IMR-90 (cell line): ENCODE data around the gene WDR81. TPM values are rescaled to one million over a fixed set of nuclear protein-coding genes. Genes with fewer than 3 reads are reported as not detected.

Experiments
- ATAC-seq: fragments of 200-7000 bp; cut with Tn5 transposase; 2 replicates; pipeline ENCODE4 v1.9.1; 2020; ENCODE audit warnings: low read depth, mild to moderate bottlenecking, moderate library complexity
- BruUV-seq: library from RNA; stranded (reverse); fragments of 400-500 nt; replicated peaks from 2 replicates; lab custom pipeline; 2021; lab: Mats Ljungman, UMichigan
- CTCF ChIA-PET: fragments of 300-600 bp; formaldehyde crosslinking; extraction: SDS; loops from one replicate; lab custom pipeline; 2021; ENCODE audit warnings: antibody characterized with exemption; lab: Yijun Ruan, JAX
- POLR2A ChIA-PET: fragments of 300-600 bp; sonication (Branson Sonifier 250); formaldehyde crosslinking; loops from one replicate; lab custom pipeline; 2022; ENCODE audit warnings: antibody characterized with exemption; ENCODE audit not compliant: unreplicated experiment; lab: Charles Lee
- DNase-seq: peaks from one replicate; pipeline ENCODE4 v3.0.0; 2013
- H2AFZ ChIP-seq: replicated peaks from 2 replicates; pipeline ENCODE3; 2013; ENCODE audit warnings: low read length, mild to moderate bottlenecking; ENCODE audit not compliant: poor library complexity
- H2AK5ac ChIP-seq: 2 replicates; pipeline ENCODE4 v1.6.1; 2013; ENCODE audit warnings: low read depth, low read length, inconsistent platforms
- H2AK9ac ChIP-seq: replicated peaks from 2 replicates; pipeline ENCODE3; 2013; ENCODE audit warnings: mild to moderate bottlenecking, low read depth, low read length, moderate library complexity; ENCODE audit not compliant: poor library complexity
- H2BK120ac ChIP-seq: 2 replicates; pipeline ENCODE4 v1.6.1; 2013; ENCODE audit warnings: low read depth, low read length, inconsistent platforms
- H2BK15ac ChIP-seq: 3 replicates; pipeline ENCODE4 v1.6.1; 2013; ENCODE audit warnings: low read depth, low read length, inconsistent platforms
- H2BK20ac ChIP-seq: 2 replicates; pipeline ENCODE4 v1.6.1; 2013; ENCODE audit warnings: low read depth, mild to moderate bottlenecking, inconsistent platforms, low read length, moderate library complexity
- H2BK5ac ChIP-seq: 2 replicates; pipeline ENCODE4 v1.6.1; 2013; ENCODE audit warnings: mild to moderate bottlenecking, low read depth, low read length, inconsistent platforms; ENCODE audit not compliant: poor library complexity, severe bottlenecking
- H3K14ac ChIP-seq: replicated peaks from 2 replicates; pipeline ENCODE4 v1.6.1; 2013; ENCODE audit warnings: low read depth, low read length, inconsistent platforms
- H3K18ac ChIP-seq: 2 replicates; pipeline ENCODE4 v1.6.1; 2013; ENCODE audit warnings: low read depth, low read length, control low read depth
- H3K23ac ChIP-seq: 2 replicates; pipeline ENCODE4 v1.6.1; 2013; ENCODE audit warnings: low read depth, low read length, inconsistent platforms
- H3K27ac ChIP-seq: 2 replicates; pipeline ENCODE4 v1.5.1; 2013; ENCODE audit warnings: mild to moderate bottlenecking, control low read depth, low read length; ENCODE audit not compliant: insufficient read depth
- H3K27me3 ChIP-seq: 2 replicates; pipeline ENCODE4 v1.6.1; 2013; ENCODE audit warnings: low read length; ENCODE audit not compliant: control insufficient read depth, insufficient read depth
- H3K36me3 ChIP-seq: 2 replicates; pipeline ENCODE4 v1.6.1; 2013; ENCODE audit warnings: low read length, mixed read lengths; ENCODE audit not compliant: control insufficient read depth, insufficient read depth
- H3K4ac ChIP-seq: 2 replicates; pipeline ENCODE4 v1.6.1; 2013; ENCODE audit warnings: low read depth, low read length, inconsistent platforms
- H3K4me1 ChIP-seq: 2 replicates; pipeline ENCODE4 v1.6.1; 2013; ENCODE audit warnings: low read length, mixed read lengths; ENCODE audit not compliant: control insufficient read depth, insufficient read depth
- H3K4me2 ChIP-seq: 2 replicates; pipeline ENCODE4 v1.6.1; 2013; ENCODE audit warnings: low read depth, mild to moderate bottlenecking, control low read depth, low read length, moderate library complexity
- H3K4me3 ChIP-seq: 2 replicates; pipeline ENCODE4 v1.5.1; 2013; ENCODE audit warnings: low read depth, mild to moderate bottlenecking, control low read depth, low read length, moderate library complexity; ENCODE audit not compliant: insufficient read depth
- H3K56ac ChIP-seq: 2 replicates; pipeline ENCODE4 v1.6.1; 2013; ENCODE audit warnings: low read length, inconsistent platforms; ENCODE audit not compliant: insufficient read depth; ENCODE audit errors: extremely low read depth
- H3K79me1 ChIP-seq, 2 experiments: 2 replicates each; pipeline ENCODE4 v1.6.1; 2013; ENCODE audit warnings: low read length in 2 of 2, inconsistent platforms in 1 of 2, low read depth in 1 of 2
- H3K9ac ChIP-seq: 2 replicates; pipeline ENCODE4 v1.6.1; 2013; ENCODE audit warnings: low read depth, low read length, control low read depth
- H3K9me1 ChIP-seq: 2 replicates; pipeline ENCODE4 v1.6.1; 2013; ENCODE audit warnings: low read length, inconsistent platforms; ENCODE audit not compliant: insufficient read depth
- H3K9me3 ChIP-seq: 2 replicates; pipeline ENCODE4 v1.6.1; 2013; ENCODE audit warnings: low read length; ENCODE audit not compliant: control insufficient read depth, insufficient read depth
- H4K20me1 ChIP-seq: 2 replicates; pipeline ENCODE4 v1.6.1; 2013; ENCODE audit warnings: low read length, inconsistent platforms; ENCODE audit not compliant: insufficient read depth
- H4K5ac ChIP-seq: 2 replicates; pipeline ENCODE4 v1.6.1; 2013; ENCODE audit warnings: mild to moderate bottlenecking, low read depth, low read length, control low read depth
- H4K8ac ChIP-seq, 2 experiments: 2 replicates each; pipeline ENCODE4 v1.6.1; 2013; ENCODE audit warnings: low read depth in 2 of 2, low read length in 2 of 2, control low read depth in 1 of 2, inconsistent platforms in 1 of 2
- H4K91ac ChIP-seq: 2 replicates; pipeline ENCODE4 v1.6.1; 2013; ENCODE audit warnings: low read depth, low read length, inconsistent platforms; ENCODE audit not compliant: insufficient read depth
- CTCF ChIP-seq: conservative IDR thresholded peaks from 2 replicates; pipeline ENCODE4 v1.5.1; 2012; ENCODE audit warnings: mild to moderate bottlenecking, low read depth, low read length, improper control_type of control experiment
- USF2 ChIP-seq: fragments of 150-350 bp; IDR thresholded peaks from 2 replicates; pipeline ENCODE4 v1.6.1; 2017; ENCODE audit warnings: mild to moderate bottlenecking, antibody characterized with exemption, low read length, low read depth
- WGBS, 2 experiments: methylation state at CpG; one replicate each; pipeline versions ENCODE4 v1.1.5 to v1.1.7; 2013; ENCODE audit warnings: missing lambda C conversion rate in 2 of 2; ENCODE audit not compliant: insufficient read length in 1 of 2; ENCODE audit errors: extremely low coverage in 2 of 2; 5-methylcytosine and 5-hydroxymethylcytosine counted together
- dilution Hi-C: fragments of 300-500 bp; cut with HindIII; formaldehyde crosslinking; loops from one replicate; pipeline ENCODE4 v1.14.3; 2018; ENCODE audit warnings: low sequenced_read_pairs; ENCODE audit not compliant: unreplicated experiment
- in situ Hi-C: fragments of 300-500 bp; cut with MboI; formaldehyde crosslinking; loops from 3 replicates; pipeline ENCODE4 v1.14.3; 2019; ENCODE audit warnings: low sequenced_read_pairs, inconsistent platforms, mixed read lengths
- intact Hi-C: fragments of 100-400 bp; cut with micrococcal nuclease; formaldehyde crosslinking; loops from 2 replicates; pipeline ENCODE4 v1.10.0; 2022
- polyA plus RNA-seq, 3 experiments: library from polyadenylated mRNA; depleted of rRNA; stranded (reverse); fragments of >200 nt; gene quantifications; 2 replicates each; pipeline ENCODE4 v1.2.3, GENCODE V29; 2012; ENCODE audit warnings: low replicate concordance in 1 of 3
- total RNA-seq: library from RNA; depleted of rRNA; stranded (reverse); fragments of >200 nt; gene quantifications from 2 replicates; pipeline ENCODE4 v1.2.3, GENCODE V29; 2012

The WDR81 gene
- total and polyA plus RNA-seq, 2 of the 4 experiments (the other 2 are of a cell fraction) = 3.0 to 8.4 TPM

- Histone ChIP-seq H3K4me2 (no peak overlapping the region), H3K79me1 (no peaks in the 10 kb centered on the region), H3K4me1 (no peaks in the 10 kb centered on the region; the same call in 1 of the 2 replicates), H3K14ac (no peak overlapping the region), H2AFZ (no peak overlapping the region), H3K4ac (no peak overlapping the region), H4K8ac (no peak overlapping the region), H3K9me3 (no peaks in the 10 kb centered on the region), H3K56ac (no peak overlapping the region), H4K20me1 (no peaks in the 10 kb centered on the region), H2AK9ac (no peak overlapping the region), H3K27me3 (peaks cover 2% of the 10 kb centered on the region; the same call in 1 of the 2 replicates), H3K27ac (no peak overlapping the region), H2BK120ac (no peak overlapping the region), H2BK5ac (no peak overlapping the region), H4K5ac (no peak overlapping the region), H3K36me3 (no peaks in the 10 kb centered on the region; the same call in 1 of the 2 replicates), H4K91ac (no peak overlapping the region), H3K18ac (no peak overlapping the region), H3K9ac (no peak overlapping the region), H2BK15ac (no peak overlapping the region), H2AK5ac (no peak overlapping the region), H3K23ac (no peak overlapping the region), H3K4me3 (no peak overlapping the region), H3K9me1 (no peaks in the 10 kb centered on the region), H2BK20ac (no peak overlapping the region)
- DNase-seq = no peak
- WGBS, 2 experiments = no CpG with 5 or more reads among the region's 2 CpGs
- CTCF ChIA-PET = no interaction called here
- no peak for ATAC-seq
- in situ Hi-C loops = no loop called here
- TF ChIP-seq USF2 = no peak
- no peak for TF ChIP-seq CTCF
- BruUV-seq = no TSS peak
- POLR2A ChIA-PET = no interaction called here
- intact Hi-C loops = no loop called here
- dilution Hi-C loops = no loop called here
Measured at GRCh38 chr17:1743088-1743439, 18.6 kb downstream of the WDR81 start.
